GM12801 (cell line): ENCODE data around the gene FGFRL1.

ENCODE experiments used
- CTCF ChIP-seq: IDR thresholded peaks from one replicate; pipeline ENCODE4 v1.5.1; 2011; ENCODE audit warnings: control low read depth; ENCODE audit not compliant: insufficient read length; ENCODE audit errors: extremely low read depth

The FGFRL1 gene

GRCh38 chr4:1069394-1069793 lies 58.0 kb downstream of the FGFRL1 start:
- TF ChIP-seq CTCF: no peak

GRCh38 chr4:1072830-1073446 lies 61.5 kb downstream of the FGFRL1 start:
- no peak for TF ChIP-seq CTCF

- TF ChIP-seq CTCF: no peak
These were observed 62.7 kb downstream of the FGFRL1 start for GRCh38 chr4:1074077-1074476.

DNA sequence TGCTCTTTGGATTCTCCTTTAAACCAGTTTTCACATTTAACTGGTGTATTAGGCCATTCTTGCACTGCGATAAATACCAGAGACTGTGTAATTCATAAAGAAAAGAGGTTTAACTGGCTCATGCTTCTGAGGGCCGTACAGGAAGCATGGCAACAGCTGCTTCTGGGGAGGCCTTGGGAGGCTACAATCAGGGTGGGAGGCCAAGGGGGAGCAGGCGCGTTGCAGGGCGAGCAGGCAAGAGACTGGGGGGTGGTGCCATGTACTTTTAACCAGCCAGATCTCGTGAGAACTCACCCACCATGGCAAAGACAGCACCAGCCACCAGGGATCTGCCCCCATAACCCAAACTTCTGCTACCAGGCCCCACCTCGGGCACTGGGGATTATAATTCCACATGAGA lies 63.8 kb downstream of the FGFRL1 start:
- no peak for TF ChIP-seq CTCF

GRCh38 chr4:1075809-1076699 lies 64.6 kb downstream of the FGFRL1 start:
- TF ChIP-seq CTCF: no peak
